Smooth muscle cell (in vitro differentiated cells): Measurements from ENCODE around the gene CLHC1. TPM values are rescaled to one million over a fixed set of nuclear protein-coding genes. Genes with fewer than 3 reads are reported as not detected.
"Not testable (repeated sequence)": the region's sequence is repeated elsewhere in the genome, so short reads cannot be mapped to it uniquely, and the experiment has no call there.

Source experiments
- DNase-seq: peaks from one replicate; lab custom pipeline; 2025; ENCODE audit not compliant: unreplicated experiment; lab: John Stamatoyannopoulos, UW
- H2AFZ ChIP-seq: fragments of 200-600 bp; sonication (generic); 2 replicates; pipeline ENCODE4 v1.6.0; 2016; ENCODE audit warnings: antibody characterized with exemption, low read depth, mild to moderate bottlenecking
- H3F3A ChIP-seq: fragments of 200-600 bp; sonication (generic); 2 replicates; pipeline ENCODE4 v1.6.0; 2017; ENCODE audit warnings: antibody characterized with exemption, low read depth
- H3K27ac ChIP-seq: fragments of 200-600 bp; sonication (generic); 2 replicates; pipeline ENCODE4 v1.5.1; 2016; ENCODE audit warnings: low read depth, mild to moderate bottlenecking
- H3K27me3 ChIP-seq: fragments of 200-600 bp; sonication (generic); 2 replicates; pipeline ENCODE4 v1.6.1; 2016; ENCODE audit warnings: low read depth, mild to moderate bottlenecking
- H3K36me3 ChIP-seq: fragments of 200-600 bp; sonication (generic); 2 replicates; pipeline ENCODE4 v1.5.1; 2016; ENCODE audit warnings: low read depth
- H3K4me1 ChIP-seq: fragments of 200-600 bp; sonication (generic); 2 replicates; pipeline ENCODE4 v1.5.1; 2016; ENCODE audit warnings: low read depth
- H3K4me2 ChIP-seq: fragments of 200-600 bp; sonication (generic); 2 replicates; pipeline ENCODE4 v1.6.0; 2016; ENCODE audit warnings: mild to moderate bottlenecking
- H3K4me3 ChIP-seq: fragments of 200-600 bp; sonication (generic); 2 replicates; pipeline ENCODE4 v1.5.1; 2016; ENCODE audit warnings: mild to moderate bottlenecking
- H3K79me2 ChIP-seq: fragments of 200-600 bp; sonication (generic); 2 replicates; pipeline ENCODE4 v1.6.0; 2016; ENCODE audit warnings: low read depth, mild to moderate bottlenecking
- H3K9ac ChIP-seq: fragments of 200-600 bp; sonication (generic); 2 replicates; pipeline ENCODE4 v1.6.0; 2016; ENCODE audit warnings: low read depth
- H3K9me3 ChIP-seq: fragments of 200-600 bp; sonication (generic); replicated peaks from 2 replicates; pipeline ENCODE4 v1.5.1; 2016; ENCODE audit warnings: low read depth
- H4K20me1 ChIP-seq: fragments of 200-600 bp; sonication (generic); 2 replicates; pipeline ENCODE4 v1.6.0; 2016; ENCODE audit warnings: low read depth
- WGBS: methylation state at CpG from one replicate; pipeline ENCODE4 v1.1.7; 2016; ENCODE audit warnings: low lambda C conversion rate; 5-methylcytosine and 5-hydroxymethylcytosine counted together
- polyA plus RNA-seq: library from polyadenylated mRNA; unstranded; fragments of >200 nt; fragmentation: Nextera tagmentation; extraction: Ambion mirVana; gene quantifications from 2 replicates; pipeline ENCODE4 v1.2.1, GENCODE V29; 2016
- total RNA-seq: library from RNA; depleted of rRNA; stranded (reverse); fragments of >200 nt; gene quantifications from 2 replicates; pipeline ENCODE4 v1.2.3, GENCODE V29; 2014
- TF ChIP-seq, protein P1 (sequence below): fragments of 200-600 bp; sonication (generic); IDR thresholded peaks from 2 replicates; pipeline ENCODE4 v1.5.1; 2017; ENCODE audit warnings: borderline replicate concordance, mild to moderate bottlenecking, antibody characterized with exemption; ENCODE audit not compliant: insufficient read depth, poor library complexity, severe bottlenecking

The CLHC1 gene
- total and polyA plus RNA-seq, 2 experiments from 2014 or later, result 10.0 to 14.4 TPM

GRCh38 chr2:55204536-55204935 is 27.6 kb downstream of the CLHC1 start:
- no peak overlapping the region for H3K9ac ChIP-seq
- no peak for DNase-seq
- H2AFZ ChIP-seq, result no peak overlapping the region
- H3K27me3 ChIP-seq, result no peaks in the 10 kb centered on the region
- 96% methylated on average over 3 of the region's 3 CpGs for WGBS
- no peaks in the 10 kb centered on the region for H3K9me3 ChIP-seq
- H3F3A ChIP-seq, result no peaks in the 10 kb centered on the region
- H3K27ac ChIP-seq, result no peak overlapping the region
- no peaks in the 10 kb centered on the region for H4K20me1 ChIP-seq
- no peak overlapping the region for H3K4me2 ChIP-seq
- H3K36me3 ChIP-seq, result peaks cover 15% of the 10 kb centered on the region
- TF ChIP-seq, protein P1, sequence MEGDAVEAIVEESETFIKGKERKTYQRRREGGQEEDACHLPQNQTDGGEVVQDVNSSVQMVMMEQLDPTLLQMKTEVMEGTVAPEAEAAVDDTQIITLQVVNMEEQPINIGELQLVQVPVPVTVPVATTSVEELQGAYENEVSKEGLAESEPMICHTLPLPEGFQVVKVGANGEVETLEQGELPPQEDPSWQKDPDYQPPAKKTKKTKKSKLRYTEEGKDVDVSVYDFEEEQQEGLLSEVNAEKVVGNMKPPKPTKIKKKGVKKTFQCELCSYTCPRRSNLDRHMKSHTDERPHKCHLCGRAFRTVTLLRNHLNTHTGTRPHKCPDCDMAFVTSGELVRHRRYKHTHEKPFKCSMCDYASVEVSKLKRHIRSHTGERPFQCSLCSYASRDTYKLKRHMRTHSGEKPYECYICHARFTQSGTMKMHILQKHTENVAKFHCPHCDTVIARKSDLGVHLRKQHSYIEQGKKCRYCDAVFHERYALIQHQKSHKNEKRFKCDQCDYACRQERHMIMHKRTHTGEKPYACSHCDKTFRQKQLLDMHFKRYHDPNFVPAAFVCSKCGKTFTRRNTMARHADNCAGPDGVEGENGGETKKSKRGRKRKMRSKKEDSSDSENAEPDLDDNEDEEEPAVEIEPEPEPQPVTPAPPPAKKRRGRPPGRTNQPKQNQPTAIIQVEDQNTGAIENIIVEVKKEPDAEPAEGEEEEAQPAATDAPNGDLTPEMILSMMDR, result no peak
- H3K79me2 ChIP-seq, result no peaks in the 10 kb centered on the region
- no peak overlapping the region for H3K4me3 ChIP-seq
- no peaks in the 10 kb centered on the region for H3K4me1 ChIP-seq

GRCh38 chr2:55200416-55200815 is 31.7 kb downstream of the CLHC1 start:
- Histone ChIP-seq H3K4me1 (no peaks in the 10 kb centered on the region), H3F3A (no peaks in the 10 kb centered on the region), H2AFZ (no peak overlapping the region), H3K27me3 (no peaks in the 10 kb centered on the region), H3K9ac (no peak overlapping the region), H3K4me3 (no peak overlapping the region), H3K79me2 (no peaks in the 10 kb centered on the region), H3K36me3 (peaks cover 16% of the 10 kb centered on the region), H4K20me1 (no peaks in the 10 kb centered on the region), H3K4me2 (no peak overlapping the region), H3K27ac (no peak overlapping the region), H3K9me3 (no peaks in the 10 kb centered on the region)
- TF ChIP-seq, protein P1, result no peak
- WGBS, result 97% methylated on average over 1 of the region's 1 CpG
- no peak for DNase-seq

DNA sequence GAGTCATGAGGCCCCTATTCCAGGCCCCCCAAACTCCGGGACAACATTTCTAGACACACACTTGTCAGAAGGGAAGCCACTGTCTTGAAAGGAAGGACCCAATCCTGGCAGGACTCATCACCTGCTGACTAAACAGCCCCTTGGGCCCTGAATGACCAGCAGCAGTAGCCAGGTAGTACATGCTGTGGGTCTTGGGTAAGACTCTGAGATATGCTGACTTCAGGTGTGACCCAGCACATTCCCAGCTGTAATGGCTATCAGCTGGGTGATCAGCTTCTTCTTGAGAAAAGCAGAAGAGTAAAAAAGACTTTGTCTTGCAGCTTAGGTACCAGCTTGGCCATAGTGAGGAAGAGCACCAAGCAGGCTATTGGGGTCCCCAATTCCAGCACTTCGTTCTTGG is 35.6 kb downstream of the CLHC1 start:
- TF ChIP-seq, protein P1, result no peak
- peaks cover 4% of the 10 kb centered on the region for H3K79me2 ChIP-seq
- no peaks in the 10 kb centered on the region for H3K4me1 ChIP-seq
- H3K4me2 ChIP-seq, result no peak overlapping the region
- DNase-seq, result no peak
- H3K4me3 ChIP-seq, result no peak overlapping the region
- no peak overlapping the region for H3K27ac ChIP-seq
- 92% methylated on average over 2 of the region's 2 CpGs for WGBS
- H3K36me3 ChIP-seq, result peaks cover 13% of the 10 kb centered on the region
- no peak overlapping the region for H2AFZ ChIP-seq
- H3K27me3 ChIP-seq, result no peaks in the 10 kb centered on the region
- no peaks in the 10 kb centered on the region for H3F3A ChIP-seq
- no peaks in the 10 kb centered on the region for H4K20me1 ChIP-seq
- no peaks in the 10 kb centered on the region for H3K9me3 ChIP-seq
- no peak overlapping the region for H3K9ac ChIP-seq

DNA sequence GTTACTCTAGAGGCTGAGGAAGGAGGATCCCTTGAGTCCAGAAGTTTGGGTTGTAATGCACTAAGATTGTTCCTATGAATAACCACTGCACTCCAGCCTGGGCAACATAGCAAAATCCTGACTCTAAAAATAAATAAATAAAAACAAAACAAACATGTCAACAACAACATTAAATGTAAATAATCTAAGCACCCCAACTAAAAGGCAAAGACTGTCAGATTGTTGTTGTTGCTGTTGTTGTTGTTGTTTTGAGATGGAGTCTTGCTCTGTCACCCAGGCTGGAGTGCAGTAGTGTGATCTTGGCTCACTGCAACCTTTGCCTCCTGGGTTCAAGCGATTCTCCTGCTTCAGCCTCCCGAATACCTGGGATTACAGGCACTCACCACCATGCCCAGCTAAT is 40.2 kb downstream of the CLHC1 start:
- H3K79me2 ChIP-seq, H3K9me3 ChIP-seq, H3K4me1 ChIP-seq, H3K27ac ChIP-seq, H3K4me2 ChIP-seq, H3K9ac ChIP-seq, H3K27me3 ChIP-seq, H3K4me3 ChIP-seq, H2AFZ ChIP-seq, DNase-seq, H4K20me1 ChIP-seq, H3F3A ChIP-seq: not testable (repeated sequence)
- WGBS, result 100% methylated on average over 2 of the region's 2 CpGs
- peaks cover 18% of the 10 kb centered on the region for H3K36me3 ChIP-seq

- H2AFZ ChIP-seq, H3K27me3 ChIP-seq, H4K20me1 ChIP-seq, H3K79me2 ChIP-seq, H3K4me2 ChIP-seq, H3K27ac ChIP-seq, H3K9ac ChIP-seq, H3K4me3 ChIP-seq, H3K9me3 ChIP-seq, H3F3A ChIP-seq, H3K4me1 ChIP-seq, DNase-seq: not testable (repeated sequence)
- peaks cover 16% of the 10 kb centered on the region for H3K36me3 ChIP-seq
- WGBS, result 84% methylated on average over 8 of the region's 8 CpGs
These were observed 45.3 kb downstream of the CLHC1 start for GRCh38 chr2:55186837-55187236.
